ENCODE data around the gene PCDHGB4.
"Not testable (repeated sequence)": the region's sequence is repeated elsewhere in the genome, so short reads cannot be mapped to it uniquely, and the experiment has no call there.

The PCDHGB4 gene

GRCh38 chr5:141399555-141400258, 12.2 kb downstream of the PCDHGB4 start:
- peaks cover 19% of the 10 kb centered on the region for H3K9me3 Mint-ChIP-seq
- H3K4me3 Mint-ChIP-seq = no peak overlapping the region
- peaks cover 38% of the 10 kb centered on the region for H3K27me3 Mint-ChIP-seq (ENCODE audit: low read depth)
- no peaks in the 10 kb centered on the region for H3K36me3 Mint-ChIP-seq (ENCODE audit: low read depth)
- peak overlapping the region; percentile 64 for H3K27ac Mint-ChIP-seq
- no peaks in the 10 kb centered on the region for H3K4me1 Mint-ChIP-seq (ENCODE audit: low read depth)
- DNase-seq (ENCODE audit: low spot score) = no peak

GRCh38 chr5:141402553-141403243, 15.2 kb downstream of the PCDHGB4 start, which contains the start of gene PCDHGA9:
PCDHGA9 (plus strand) TSS chr5:141402778; CDS start chr5:141402953, 175 bp downstream.
- H3K4me3 Mint-ChIP-seq = no peak within 1 kb of the TSS
- DNase-seq (ENCODE audit: low spot score) = no peak
- no peaks in the 10 kb centered on the region for H3K4me1 Mint-ChIP-seq (ENCODE audit: low read depth)
- peaks cover 14% of the 10 kb centered on the region for H3K9me3 Mint-ChIP-seq
- H3K27ac Mint-ChIP-seq = no peak within 1 kb of the TSS
- no peaks in the 10 kb centered on the region for H3K36me3 Mint-ChIP-seq (ENCODE audit: low read depth)
- peaks cover 43% of the 10 kb centered on the region for H3K27me3 Mint-ChIP-seq (ENCODE audit: low read depth)

- peaks cover 14% of the 10 kb centered on the region for H3K9me3 Mint-ChIP-seq
- peaks cover 2% of the 10 kb centered on the region for H3K4me1 Mint-ChIP-seq (ENCODE audit: low read depth)
- no peak overlapping the region for H3K27ac Mint-ChIP-seq
- H3K36me3 Mint-ChIP-seq (ENCODE audit: low read depth) = no peaks in the 10 kb centered on the region
- H3K4me3 Mint-ChIP-seq = no peak overlapping the region
- H3K27me3 Mint-ChIP-seq (ENCODE audit: low read depth) = peaks cover 49% of the 10 kb centered on the region
- DNase-seq (ENCODE audit: low spot score) = no peak
Observed at GRCh38 chr5:141403387-141403786, 15.9 kb downstream of the PCDHGB4 start.

GRCh38 chr5:141407790-141408505, 20.4 kb downstream of the PCDHGB4 start, which contains the start of gene PCDHGB6:
PCDHGB6 (plus strand) TSS chr5:141408021; CDS start chr5:141408203, 182 bp downstream.
- peak within 1 kb of the TSS; percentile 71 for H3K4me3 Mint-ChIP-seq
- peak within 1 kb of the TSS; percentile 43 for H3K27ac Mint-ChIP-seq
- H3K36me3 Mint-ChIP-seq (ENCODE audit: low read depth); H3K4me1 Mint-ChIP-seq (ENCODE audit: low read depth): not testable (repeated sequence)
- H3K27me3 Mint-ChIP-seq (ENCODE audit: low read depth) = peaks cover 46% of the 10 kb centered on the region
- DNase-seq (ENCODE audit: low spot score) = peak; percentile 32
- peaks cover 11% of the 10 kb centered on the region for H3K9me3 Mint-ChIP-seq

- Mint-ChIP-seq H3K4me1 (ENCODE audit: low read depth) (peaks cover 13% of the 10 kb centered on the region), H3K4me3 (no peak overlapping the region)
Observed at GRCh38 chr5:141409598-141410306, 22.3 kb downstream of the PCDHGB4 start.

GRCh38 chr5:141411575-141411974, 24.1 kb downstream of the PCDHGB4 start:
- Mint-ChIP-seq H3K27me3 (ENCODE audit: low read depth) (peaks cover 57% of the 10 kb centered on the region), H3K9me3 (peaks cover 15% of the 10 kb centered on the region), H3K4me1 (ENCODE audit: low read depth) (peaks cover 13% of the 10 kb centered on the region), H3K27ac (no peak overlapping the region), H3K4me3 (no peak overlapping the region), H3K36me3 (ENCODE audit: low read depth) (peaks cover 8% of the 10 kb centered on the region)
- no peak for DNase-seq (ENCODE audit: low spot score)

More at GRCh38 chr5:141409598-141410306, 22.3 kb downstream of the PCDHGB4 start:
- peaks cover 49% of the 10 kb centered on the region for H3K27me3 Mint-ChIP-seq (ENCODE audit: low read depth)
- peaks cover 8% of the 10 kb centered on the region for H3K36me3 Mint-ChIP-seq (ENCODE audit: low read depth)
- H3K27ac Mint-ChIP-seq = no peak overlapping the region
- H3K9me3 Mint-ChIP-seq = peaks cover 11% of the 10 kb centered on the region
- no peak for DNase-seq (ENCODE audit: low spot score)

- Mint-ChIP-seq H3K4me3 (peak within 1 kb of the TSS; percentile 82), H3K27me3 (ENCODE audit: low read depth) (peaks cover 55% of the 10 kb centered on the region), H3K4me1 (ENCODE audit: low read depth) (peaks cover 15% of the 10 kb centered on the region), H3K9me3 (peaks cover 17% of the 10 kb centered on the region), H3K36me3 (ENCODE audit: low read depth) (peaks cover 8% of the 10 kb centered on the region), H3K27ac (no peak within 1 kb of the TSS)
- peak; percentile 42 for DNase-seq (ENCODE audit: low spot score)
Observed at GRCh38 chr5:141412854-141413539, 25.5 kb downstream of the PCDHGB4 start, which contains the start of gene PCDHGA10. PCDHGA10 (plus strand) TSS chr5:141412987; CDS start chr5:141413176, 189 bp downstream.

- Mint-ChIP-seq H3K4me1 (ENCODE audit: low read depth) (peaks cover 15% of the 10 kb centered on the region), H3K4me3 (peak overlapping the region; percentile 82), H3K27ac (no peak overlapping the region), H3K27me3 (ENCODE audit: low read depth) (peaks cover 57% of the 10 kb centered on the region), H3K9me3 (peaks cover 22% of the 10 kb centered on the region), H3K36me3 (ENCODE audit: low read depth) (peaks cover 8% of the 10 kb centered on the region)
- no peak for DNase-seq (ENCODE audit: low spot score)
Observed at GRCh38 chr5:141413540-141414069, 26.1 kb downstream of the PCDHGB4 start.

- H3K27ac Mint-ChIP-seq; H3K36me3 Mint-ChIP-seq (ENCODE audit: low read depth); DNase-seq (ENCODE audit: low spot score): not testable (repeated sequence)
- Mint-ChIP-seq H3K4me3 (peak overlapping the region; percentile 82), H3K9me3 (peaks cover 20% of the 10 kb centered on the region), H3K4me1 (ENCODE audit: low read depth) (peaks cover 15% of the 10 kb centered on the region), H3K27me3 (ENCODE audit: low read depth) (peaks cover 56% of the 10 kb centered on the region)
Observed at GRCh38 chr5:141414548-141415274, 27.2 kb downstream of the PCDHGB4 start.

- not testable (repeated sequence) for H3K27ac Mint-ChIP-seq; H3K36me3 Mint-ChIP-seq (ENCODE audit: low read depth); DNase-seq (ENCODE audit: low spot score)
- peaks cover 22% of the 10 kb centered on the region for H3K9me3 Mint-ChIP-seq
- H3K27me3 Mint-ChIP-seq (ENCODE audit: low read depth) = peaks cover 57% of the 10 kb centered on the region
- H3K4me3 Mint-ChIP-seq = peak overlapping the region; percentile 7
- peaks cover 15% of the 10 kb centered on the region for H3K4me1 Mint-ChIP-seq (ENCODE audit: low read depth)
Observed at GRCh38 chr5:141415275-141415618, 27.7 kb downstream of the PCDHGB4 start.

- Mint-ChIP-seq H3K4me1 (ENCODE audit: low read depth) (peaks cover 20% of the 10 kb centered on the region), H3K4me3 (peak within 1 kb of the TSS; percentile 77), H3K9me3 (peaks cover 23% of the 10 kb centered on the region), H3K27me3 (ENCODE audit: low read depth) (peaks cover 75% of the 10 kb centered on the region), H3K27ac (peak within 1 kb of the TSS; percentile 66)
- peak; percentile 51 for DNase-seq (ENCODE audit: low spot score)
- H3K36me3 Mint-ChIP-seq (ENCODE audit: low read depth) = not testable (repeated sequence)
Observed at GRCh38 chr5:141417494-141418172, 30.1 kb downstream of the PCDHGB4 start, which contains the start of gene PCDHGB7. PCDHGB7 (plus strand) TSS chr5:141417677; CDS start chr5:141417860, 183 bp downstream.

Data from T-helper 2 cell treated with Interferon-gamma antibody and Interleukin-4, amounts not matched to agents 5 μg/mL and 100 μg/mL, for 36 hours (primary cell).